ENCODE results near the gene SAPCD2. TPM values are rescaled to one million over a fixed set of nuclear protein-coding genes. Genes with fewer than 3 reads are reported as not detected.

The SAPCD2 gene
- total and polyA plus RNA-seq, 9 of the 15 experiments (the other 6 are each of a cell fraction or from before 2014, with no cell fraction given), result 3.4 to 91.8 (median 18.8) TPM

- Histone ChIP-seq H3K4me1 (replicated peaks in 1 of 2; ENCODE audit: control insufficient read depth in 2 of 2, insufficient read depth in 2 of 2, low read length in 2 of 2) (peaks cover 0 to 35% of the 10 kb centered on the region in 2 experiments; a peak in 2 of 5 replicates), H3K4me3 (no peak overlapping the region), H3K36me3 (ENCODE audit: control insufficient read depth, insufficient read depth, low read length) (peaks cover 3% of the 10 kb centered on the region; the same call in 1 of the 3 replicates), H4K20me1 (replicated peaks; ENCODE audit: control insufficient read depth, insufficient read depth, low read length) (peaks cover 2% of the 10 kb centered on the region), H2AFZ (ENCODE audit: low read depth, low read length) (no peak overlapping the region), H3K27me3 (ENCODE audit: control insufficient read depth in 2 of 2, insufficient read depth in 2 of 2, low read length in 2 of 2) (no peaks in the 10 kb centered on the region), H3K9me3 (replicated peaks; ENCODE audit: control insufficient read depth, insufficient read depth, low read depth, low read length) (no peaks in the 10 kb centered on the region), H3K79me2 (ENCODE audit: control insufficient read depth, insufficient read depth, low read length) (no peaks in the 10 kb centered on the region), H3K27ac (ENCODE audit: extremely low read depth, low read depth, low read length) (no peak overlapping the region), H3K4me2 (ENCODE audit: insufficient read depth, low read length) (no peak overlapping the region), H3K9ac (ENCODE audit: insufficient read depth in 1 of 2, low read depth in 2 of 2, low read length in 2 of 2) (peak overlapping the region in 1 of 2 experiments; percentile 35; a peak in 1 of 4 replicates), H3K9me1 (ENCODE audit: control insufficient read depth, insufficient read depth, low read length) (no peaks in the 10 kb centered on the region)
- intact Hi-C loops (cut with micrococcal nuclease), result no loop called here
- ATAC-seq (no peak), DNase-seq (ENCODE audit: extremely low read depth in 1 of 4, low spot score in 3 of 4) (no peak), FAIRE-seq (no peak)
- ChIA-PET CTCF (ENCODE audit: low intra/inter-chr PET ratio) (no interaction called here), POLR2A (interaction anchor here (0.6 to 1.9 kb wide), 6 partner anchors 9 to 100 kb away, joined by 3 to 7 read pairs (median 3); partner anchors contain the start of gene FUT7)
- no TSS peak for BruUV-seq (replicated peaks)
- in situ Hi-C loops (cut with MboI), result no loop called here
- peak; percentile 34 for TF ChIP-seq CTCFL (IDR thresholded peaks at IDR 0.05; ENCODE audit: borderline replicate concordance, insufficient read depth, low read depth, low read length, poor library complexity, severe bottlenecking)
- TF ChIP-seq BCOR (IDR thresholded peaks at IDR 0.05), result 0 out of 2 replicates have a peak, but pooled peaks have one; percentile 26
- no peak for TF ChIP-seq CBX8 (IDR thresholded peaks at IDR 0.05; ENCODE audit: borderline replicate concordance, extremely low read depth, low read depth, low read length, poor library complexity, severe bottlenecking)
- TF ChIP-seq ZNF121 (CRISPR knock-in tag; conservative IDR thresholded peaks at IDR 0.05), result peak; percentile 98
- 43% methylated on average over 9 of the region's 9 CpGs for WGBS (ENCODE audit: insufficient coverage, low coverage, missing lambda C conversion rate)
These were observed 11.7 kb downstream of the SAPCD2 start for GRCh38 chr9:137058521-137059234.

Measured in K562 (cell line).